HG03196 (cell line): Measurements from ENCODE around the gene TRIL.

Experiments
- ATAC-seq: cut with Tn5 transposase; IDR thresholded peaks from one replicate; pipeline ENCODE4 v1.9.1; 2021; ENCODE audit not compliant: unreplicated experiment

Gene TRIL

GRCh38 chr7:28941633-28942032 lies 16.5 kb downstream of the TRIL start:
- ATAC-seq = no peak

GRCh38 chr7:28940741-28941384 lies 17.3 kb downstream of the TRIL start:
- ATAC-seq = no peak

GRCh38 chr7:28939844-28940544 lies 18.1 kb downstream of the TRIL start:
- no peak for ATAC-seq

- ATAC-seq = no peak
Measured at GRCh38 chr7:28939367-28939766, 18.8 kb downstream of the TRIL start.

GRCh38 chr7:28937619-28938018 lies 20.5 kb downstream of the TRIL start:
- ATAC-seq = no peak

GRCh38 chr7:28937103-28937502 lies 21.0 kb downstream of the TRIL start:
- no peak for ATAC-seq

- no peak for ATAC-seq
Measured at GRCh38 chr7:28933846-28934320, 24.2 kb downstream of the TRIL start.

GRCh38 chr7:28931565-28931964 lies 26.6 kb downstream of the TRIL start:
- ATAC-seq = no peak

GRCh38 chr7:28926871-28927597 lies 31.1 kb downstream of the TRIL start:
- peak; percentile 88 for ATAC-seq

GRCh38 chr7:28922624-28923331 lies 35.4 kb downstream of the TRIL start:
- ATAC-seq = no peak

- ATAC-seq = peak; percentile 74
Measured at GRCh38 chr7:28921822-28922221, 36.3 kb downstream of the TRIL start.

- ATAC-seq = no peak
Measured at GRCh38 chr7:28920424-28920823, 37.7 kb downstream of the TRIL start.

- ATAC-seq = no peak
Measured at GRCh38 chr7:28919510-28919909, 38.6 kb downstream of the TRIL start.

- no peak for ATAC-seq
Measured at GRCh38 chr7:28908775-28909174, 49.4 kb downstream of the TRIL start.

GRCh38 chr7:28905464-28905863 lies 52.7 kb downstream of the TRIL start:
- no peak for ATAC-seq

- no peak for ATAC-seq
Measured at GRCh38 chr7:28904578-28905048, 53.5 kb downstream of the TRIL start.

- no peak for ATAC-seq
Measured at GRCh38 chr7:28903730-28904577, 54.2 kb downstream of the TRIL start.
